IPS DF 19.7 (cell line): ENCODE data around the gene GJC2.

Experiments
- DNase-seq: peaks from one replicate; pipeline ENCODE4 v3.0.0-alpha.2; 2013; ENCODE audit warnings: low read depth, low spot score

GJC2 gene

GRCh38 chr1:228145463-228146416 is 4.0 kb upstream of the GJC2 start:
- DNase-seq = no peak

GRCh38 chr1:228146417-228147150 is 3.1 kb upstream of the GJC2 start:
- DNase-seq = no peak

- no peak for DNase-seq
Observed at GRCh38 chr1:228147151-228147693, 2.5 kb upstream of the GJC2 start.

GRCh38 chr1:228147768-228148167 is 2.0 kb upstream of the GJC2 start:
- DNase-seq = no peak

- no peak for DNase-seq
Observed at GRCh38 chr1:228148196-228148861, 1.4 kb upstream of the GJC2 start.

- DNase-seq = no peak
Observed at GRCh38 chr1:228148935-228149405, 760 bp upstream of the GJC2 start.

- DNase-seq = no peak
Observed at GRCh38 chr1:228150120-228150460, 360 bp downstream of the GJC2 start.

- DNase-seq = no peak
Observed at GRCh38 chr1:228150461-228151179, 890 bp downstream of the GJC2 start.

GRCh38 chr1:228151180-228151925 is 1.6 kb downstream of the GJC2 start:
- DNase-seq = no peak

GRCh38 chr1:228152097-228152917 is 2.6 kb downstream of the GJC2 start:
- no peak for DNase-seq

- no peak for DNase-seq
Observed at GRCh38 chr1:228152918-228153258, 3.2 kb downstream of the GJC2 start.

- DNase-seq = no peak
Observed at GRCh38 chr1:228154021-228154669, 4.4 kb downstream of the GJC2 start.

- DNase-seq = no peak
Observed at GRCh38 chr1:228154670-228155571, 5.2 kb downstream of the GJC2 start.

GRCh38 chr1:228155596-228156514 is 6.1 kb downstream of the GJC2 start:
- DNase-seq = no peak

- DNase-seq = no peak
Observed at GRCh38 chr1:228156515-228156881, 6.8 kb downstream of the GJC2 start.

- no peak for DNase-seq
Observed at GRCh38 chr1:228156941-228157728, 7.4 kb downstream of the GJC2 start.
